Ureter (tissue), 1 donor: ENCODE data around the gene RBBP7. TPM values are rescaled to one million over a fixed set of nuclear protein-coding genes. Genes with fewer than 3 reads are reported as not detected.

Experiments
- DNase-seq: peaks from one replicate; pipeline ENCODE4 v3.0.0-alpha.2; 2020; ENCODE audit warnings: low spot score
- total RNA-seq: library from RNA; stranded (reverse); gene quantifications from one replicate; pipeline ENCODE4 v1.2.4, GENCODE V29; 2023
- donor health status: DM: yes; HTN: yes; CAD: no.

RBBP7 gene
- total RNA-seq, 1 donor from 2014 or later: 133 TPM

DNA sequence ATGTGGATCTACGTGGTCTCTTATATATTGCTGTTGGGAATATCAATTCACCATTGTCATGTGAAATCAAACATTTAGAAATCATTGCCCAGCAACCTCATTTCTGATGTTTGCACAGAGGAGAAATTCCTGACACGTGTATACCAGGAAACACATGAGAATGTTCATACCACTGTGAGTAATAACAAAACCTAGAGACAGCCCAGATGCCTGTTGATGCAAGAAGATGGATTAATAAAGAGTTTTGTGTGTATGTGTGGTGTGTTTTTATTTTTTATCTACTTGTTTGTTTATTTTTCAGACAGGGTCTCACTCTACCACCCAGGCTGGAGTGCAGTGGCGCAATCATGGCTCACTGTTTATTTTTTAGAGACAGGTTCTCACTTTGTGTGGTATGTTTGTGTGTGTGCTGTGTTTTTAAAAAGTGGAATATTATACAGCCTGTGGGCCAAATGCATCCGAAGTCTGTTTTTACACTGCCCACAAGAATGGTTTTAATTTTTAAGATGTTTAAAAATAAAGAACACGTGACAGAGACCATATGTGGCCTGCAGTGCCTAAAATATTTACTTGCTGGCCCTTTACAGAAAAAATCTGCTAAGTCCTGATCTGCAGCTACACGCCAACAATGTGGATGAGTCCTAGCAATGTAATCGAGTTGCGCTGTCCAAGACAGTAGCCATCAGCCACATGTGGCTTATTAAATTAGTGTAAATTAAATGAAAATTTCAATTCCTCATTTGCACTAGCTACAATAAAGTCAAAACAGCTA lies 44.7 kb downstream of the RBBP7 start:
- no peak for DNase-seq

DNA sequence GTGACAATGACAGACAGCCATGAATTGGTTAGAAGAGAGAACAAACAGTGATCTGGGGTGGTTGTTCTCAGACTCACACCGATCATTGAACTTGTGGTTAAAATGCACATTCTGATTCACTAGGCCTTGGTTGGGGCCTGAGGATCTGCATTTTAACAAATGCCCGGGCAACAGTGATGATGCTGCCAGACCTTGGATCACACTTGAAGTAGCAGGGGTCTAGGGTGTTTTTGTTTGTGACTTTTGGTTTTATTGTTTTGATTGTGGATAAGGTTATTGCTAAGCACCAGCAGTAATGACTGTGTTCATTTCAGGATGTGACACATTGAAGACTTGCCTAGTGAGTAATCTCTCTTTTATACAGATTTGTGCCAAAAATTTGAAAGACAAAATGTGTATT lies 47.4 kb downstream of the RBBP7 start:
- DNase-seq: no peak

GRCh38 chrX:16819634-16820033 lies 50.5 kb downstream of the RBBP7 start:
- no peak for DNase-seq

DNA sequence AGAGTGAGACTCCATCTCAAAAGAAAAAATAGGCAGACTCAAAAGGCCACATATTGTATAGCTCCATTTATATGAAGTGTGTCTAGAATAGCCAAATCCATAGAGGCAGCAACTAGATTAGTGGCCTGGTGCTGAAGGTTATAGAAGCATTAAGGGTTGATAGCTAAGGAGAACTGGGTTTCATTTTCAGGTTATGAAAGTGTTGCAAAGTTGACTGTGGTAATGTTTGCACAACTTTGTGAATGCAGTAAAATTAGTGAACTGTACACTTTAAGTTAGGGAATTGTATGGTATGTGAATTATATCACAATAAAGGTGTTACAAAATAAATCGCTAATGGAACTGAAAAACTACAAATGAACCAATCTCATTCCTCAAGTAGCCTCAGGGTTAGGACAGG lies 55.6 kb downstream of the RBBP7 start:
- no peak for DNase-seq

DNA sequence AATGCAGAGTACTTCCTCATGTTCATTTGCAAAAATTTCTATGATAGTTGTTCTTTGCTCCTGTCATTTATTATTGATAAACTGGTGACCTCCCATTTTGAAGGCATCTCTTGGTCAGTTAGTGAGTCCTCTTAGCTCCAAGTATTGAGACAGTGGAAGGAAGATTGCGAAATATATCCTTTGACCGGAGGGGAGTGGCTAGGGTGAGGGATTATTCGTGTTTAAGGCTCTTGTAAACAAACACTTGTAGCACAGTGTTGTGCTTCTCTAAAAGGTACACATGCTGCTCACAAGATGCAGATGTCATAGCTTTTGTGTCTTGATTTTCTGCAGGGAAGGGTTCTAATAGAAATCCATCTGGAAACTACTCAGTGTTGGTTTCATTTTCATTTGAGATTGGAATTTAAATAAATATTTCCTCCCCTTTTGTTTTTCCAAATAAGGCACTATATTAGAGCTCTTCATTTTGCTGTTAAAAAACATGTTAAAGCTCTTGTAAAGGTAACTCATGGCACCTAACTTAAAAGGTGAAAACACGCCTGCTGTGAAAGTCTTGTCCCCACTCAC lies 62.1 kb downstream of the RBBP7 start:
- DNase-seq: no peak

GRCh38 chrX:16807548-16807947 lies 62.6 kb downstream of the RBBP7 start:
- no peak for DNase-seq

DNA sequence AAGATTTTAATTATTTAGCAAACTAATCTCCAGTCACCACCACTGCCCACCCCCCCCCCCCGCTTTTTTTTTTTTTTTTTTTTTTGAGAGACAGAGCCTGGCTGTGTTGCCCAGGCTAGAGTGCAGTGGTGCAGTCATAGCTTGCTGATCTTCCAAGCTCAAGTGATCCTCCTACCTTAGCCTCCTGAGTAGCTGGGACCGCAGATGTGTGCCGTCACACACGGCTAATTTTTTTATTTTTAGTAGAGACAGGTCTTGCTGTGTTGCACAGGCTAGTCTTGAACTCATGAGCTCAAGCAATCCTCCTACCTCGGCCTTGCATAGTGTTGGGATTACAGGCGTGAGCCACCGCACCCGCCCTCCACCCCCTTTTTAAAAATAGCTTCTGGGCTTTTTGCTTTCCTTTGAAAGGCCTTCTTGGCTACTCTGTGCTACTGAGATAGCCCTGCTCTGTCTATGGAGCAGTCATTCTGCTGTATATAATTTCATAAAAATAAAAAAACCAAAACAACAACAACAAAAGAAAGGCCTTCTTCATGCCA lies 65.2 kb downstream of the RBBP7 start:
- DNase-seq: no peak

DNA sequence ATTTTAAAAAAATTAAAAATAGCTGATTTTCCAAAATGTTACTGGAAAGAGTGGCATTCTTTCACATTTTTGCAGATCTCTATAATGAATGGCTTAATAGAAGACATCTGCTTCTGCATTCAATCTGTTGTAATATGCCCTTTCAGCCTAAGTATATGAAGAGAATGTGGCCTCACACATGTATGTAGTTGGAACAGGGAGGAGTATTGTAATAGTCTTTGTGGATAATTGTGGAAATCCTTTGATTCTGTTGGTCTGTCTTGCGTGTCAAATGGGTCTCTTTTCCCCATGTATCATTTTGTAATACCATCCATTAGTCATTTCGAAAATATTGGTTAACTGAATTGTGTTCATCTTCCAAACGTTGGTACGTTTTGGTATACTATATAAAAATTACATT lies 72.3 kb downstream of the RBBP7 start:
- DNase-seq: no peak

DNA sequence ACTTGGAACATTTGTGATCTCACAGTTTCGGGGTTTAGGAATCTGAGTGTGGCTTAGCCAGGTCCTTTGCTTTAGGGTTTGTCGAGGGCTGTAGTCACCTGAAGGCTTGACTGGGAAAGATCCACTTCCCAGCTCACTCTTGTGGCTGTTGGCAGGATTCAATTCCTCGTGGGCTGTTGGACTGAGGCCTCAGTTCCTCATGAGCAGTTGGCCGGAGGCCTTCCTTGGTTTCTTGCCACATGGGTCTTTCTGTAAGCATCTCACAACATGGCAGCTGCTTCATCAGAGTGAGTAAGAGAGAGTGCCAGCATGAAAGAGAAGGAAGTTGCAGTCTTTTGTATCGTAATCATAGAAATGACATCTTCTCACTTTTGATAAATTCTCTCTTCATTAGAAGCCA lies 72.8 kb downstream of the RBBP7 start:
- no peak for DNase-seq

DNA sequence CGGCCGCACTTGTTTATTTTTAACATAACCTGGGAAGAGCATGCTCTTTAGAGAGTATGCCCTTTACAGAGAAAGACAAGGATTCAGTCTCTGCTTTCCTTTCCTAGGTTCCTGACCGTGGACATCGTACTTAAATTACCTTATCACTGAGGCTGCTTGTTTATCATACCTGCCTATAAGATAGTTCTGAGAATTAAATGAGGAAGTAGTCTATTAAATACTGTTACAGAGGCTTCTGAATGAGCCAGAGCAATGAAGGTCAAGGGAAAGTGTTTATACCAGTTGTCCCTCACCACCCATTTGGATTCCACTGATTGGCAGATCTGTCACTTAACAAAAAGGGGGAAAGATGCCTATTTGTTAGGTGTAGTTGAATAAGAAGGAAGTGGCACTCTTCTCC lies 73.9 kb downstream of the RBBP7 start:
- no peak for DNase-seq

Other genes starting within 250 kb of the RBBP7 start
- not detected for gene S100G, start 220.2 kb downstream of the RBBP7 start, total RNA-seq
- gene CTPS2, start 157.7 kb downstream of the RBBP7 start, total RNA-seq: 17.4 TPM
- gene SYAP1, start 150.8 kb downstream of the RBBP7 start, total RNA-seq: 27.3 TPM
- gene TXLNG, start 83.9 kb downstream of the RBBP7 start, total RNA-seq: 16.8 TPM
- 24.3 TPM for gene REPS2, start 76.3 kb upstream of the RBBP7 start, total RNA-seq